Measurements from ENCODE around the gene TSPAN18.

Gene TSPAN18

DNA sequence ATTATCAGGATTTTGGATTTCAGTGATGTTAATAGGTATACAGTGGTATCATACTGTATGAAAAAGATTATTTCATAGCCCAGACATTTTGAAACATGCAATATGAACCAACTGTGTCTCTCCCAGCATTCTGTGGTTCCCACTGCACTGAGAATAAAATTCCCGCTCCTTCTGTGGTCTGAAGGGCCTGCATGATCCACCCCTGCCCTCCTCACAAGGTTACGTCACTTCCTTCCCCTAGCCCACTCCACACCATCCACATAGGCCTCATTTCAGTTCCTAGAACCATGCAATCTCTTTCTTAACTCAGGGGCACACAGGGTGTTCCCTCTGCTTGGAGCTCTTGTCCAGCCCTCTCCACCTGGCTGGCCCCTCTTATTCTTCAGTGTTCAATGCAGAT is 103.1 kb downstream of the TSPAN18 start:
- no peak for DNase-seq

DNA sequence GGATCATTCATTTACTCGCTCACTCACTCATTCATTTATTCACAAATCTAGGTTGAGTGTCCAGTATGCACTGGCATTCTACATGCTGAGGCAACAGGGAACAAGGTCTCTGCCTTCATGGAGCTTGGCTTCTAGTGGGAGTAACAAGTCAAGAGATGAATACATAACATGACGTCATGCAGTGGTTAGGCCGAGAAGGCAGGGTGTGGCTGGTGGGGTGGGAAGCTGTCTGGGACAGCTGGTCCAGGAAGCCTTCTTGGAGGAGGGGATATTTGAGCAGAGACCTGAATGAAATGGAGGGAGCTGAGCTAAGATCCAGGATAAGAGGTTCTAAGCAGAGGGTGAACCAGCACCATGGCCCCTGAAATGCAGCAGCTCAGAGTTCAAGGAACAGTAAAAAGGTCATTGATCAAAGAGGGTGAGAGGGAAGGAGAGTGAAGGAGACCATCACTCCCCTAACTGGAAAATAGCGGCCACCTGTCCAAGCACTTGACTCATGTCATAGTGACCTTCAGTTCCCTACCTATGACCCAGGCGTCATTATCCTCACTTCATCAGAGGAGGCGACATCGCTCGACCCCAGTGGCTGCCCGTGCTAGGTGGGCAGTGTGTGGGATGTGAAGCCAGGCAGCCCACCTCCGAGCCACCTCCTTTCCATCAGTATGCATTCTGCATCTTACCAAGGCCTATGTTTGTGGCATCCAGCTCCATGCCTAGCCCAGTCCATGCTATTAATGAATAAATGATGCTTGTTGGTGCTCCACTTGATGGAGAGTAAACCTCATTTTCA is 105.0 kb downstream of the TSPAN18 start:
- no peak for DNase-seq

- DNase-seq, result no peak
Observed at GRCh38 chr11:44832452-44832851, 105.7 kb downstream of the TSPAN18 start.

DNA sequence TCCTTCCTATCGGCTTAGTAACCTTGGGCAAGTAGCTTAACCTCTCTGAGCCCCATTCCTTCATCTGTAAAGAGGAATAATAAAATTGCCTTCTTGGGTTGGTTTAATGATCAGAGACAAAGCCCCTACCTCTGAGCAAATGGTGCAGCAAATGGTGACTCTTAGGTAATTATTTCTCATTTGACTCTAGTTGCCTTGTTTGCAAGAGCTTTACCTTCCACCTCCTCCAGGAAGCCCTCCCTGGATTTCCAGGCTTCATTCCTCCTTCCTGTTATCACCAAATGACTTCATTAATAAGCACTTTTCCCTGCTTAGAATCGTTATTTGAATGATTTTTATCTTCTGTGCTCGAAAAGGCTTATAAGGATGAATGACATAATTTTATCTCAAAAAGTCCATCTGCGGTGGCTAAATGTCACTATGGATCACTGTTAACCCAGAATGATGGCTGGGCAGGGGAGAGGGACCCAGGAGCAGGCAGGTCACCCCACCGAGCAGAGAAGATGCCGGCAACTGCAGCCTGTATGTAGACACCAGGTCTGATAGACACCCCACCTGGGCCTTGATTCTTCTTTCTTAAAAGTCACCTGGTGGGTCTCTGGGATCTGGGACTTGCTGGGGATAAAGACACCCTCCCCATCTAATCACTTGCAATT is 106.6 kb downstream of the TSPAN18 start:
- DNase-seq, result no peak

- no peak for DNase-seq
Observed at GRCh38 chr11:44833877-44834452, 107.2 kb downstream of the TSPAN18 start.

GRCh38 chr11:44834846-44835245 is 108.1 kb downstream of the TSPAN18 start:
- DNase-seq, result no peak

GRCh38 chr11:44835296-44835695 is 108.5 kb downstream of the TSPAN18 start:
- DNase-seq, result no peak

DNA sequence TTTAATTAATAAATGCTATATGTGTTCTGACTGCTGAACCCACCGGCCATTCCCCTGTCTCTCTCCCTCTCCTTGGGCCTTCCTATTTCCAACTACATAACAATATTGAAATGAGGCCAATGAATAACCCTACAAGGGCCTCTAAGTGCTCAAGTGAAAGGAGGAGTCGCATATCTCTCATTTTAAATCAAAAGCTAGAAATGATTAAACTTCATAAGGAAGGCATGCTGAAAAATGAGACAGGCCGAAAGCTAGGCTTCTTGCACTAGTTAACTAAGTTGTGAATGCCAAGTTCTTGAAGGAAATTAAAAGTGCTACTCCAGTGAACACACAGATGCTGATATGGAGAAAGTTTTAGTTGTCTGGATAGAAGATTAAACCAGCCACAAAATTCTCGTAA is 109.2 kb downstream of the TSPAN18 start:
- DNase-seq, result no peak

- DNase-seq, result no peak
Observed at GRCh38 chr11:44837661-44838060, 110.9 kb downstream of the TSPAN18 start.

DNA sequence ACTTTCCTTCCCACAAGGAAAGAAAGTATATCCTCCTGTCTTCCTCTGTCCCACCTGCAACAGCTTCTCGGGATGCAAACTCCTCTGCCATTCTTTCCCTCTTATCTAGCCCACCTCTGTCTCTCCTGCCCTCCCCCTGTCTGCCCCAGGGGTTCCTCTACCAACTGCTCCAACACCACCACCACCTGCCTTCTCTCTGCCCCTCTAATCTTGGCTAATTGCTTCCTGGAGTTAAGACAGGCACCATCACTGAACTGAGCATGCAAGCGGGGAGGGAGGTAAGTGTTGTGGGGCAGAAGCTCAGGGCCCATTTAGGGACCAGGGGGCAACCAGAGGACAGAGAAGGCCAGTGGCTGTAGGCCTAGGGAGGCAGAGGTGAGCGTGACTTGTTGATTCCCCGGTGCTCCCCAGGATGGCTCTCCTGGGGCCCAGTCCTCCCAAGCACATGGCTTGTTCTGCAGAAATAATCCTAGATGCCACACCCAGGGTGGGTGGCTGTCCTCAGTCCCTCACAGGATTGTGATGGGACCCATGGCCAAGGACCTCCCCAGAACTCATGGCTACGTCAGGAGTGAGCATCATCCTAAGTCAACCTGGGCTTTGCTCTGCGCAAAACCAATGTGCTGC is 112.8 kb downstream of the TSPAN18 start:
- no peak for DNase-seq

DNA sequence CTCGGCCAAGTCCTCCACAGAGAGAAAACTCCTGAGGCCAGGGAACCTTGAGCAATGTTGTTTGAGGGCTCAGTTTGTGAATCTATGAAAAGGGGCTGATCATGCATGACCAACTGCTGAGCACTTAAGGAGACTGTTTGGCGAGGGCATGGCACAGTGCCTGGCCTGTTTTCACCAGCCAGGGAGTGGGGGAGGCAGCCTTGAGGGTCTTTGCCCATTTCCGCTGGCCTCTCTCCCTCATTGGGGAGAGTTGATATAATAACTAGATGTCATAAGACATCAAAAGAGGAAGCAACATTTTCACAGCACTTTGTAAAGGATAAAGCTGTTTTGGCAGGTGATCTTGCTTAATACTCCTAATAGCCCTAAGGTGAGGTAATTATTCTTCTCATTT is 113.3 kb downstream of the TSPAN18 start:
- DNase-seq, result no peak

DNA sequence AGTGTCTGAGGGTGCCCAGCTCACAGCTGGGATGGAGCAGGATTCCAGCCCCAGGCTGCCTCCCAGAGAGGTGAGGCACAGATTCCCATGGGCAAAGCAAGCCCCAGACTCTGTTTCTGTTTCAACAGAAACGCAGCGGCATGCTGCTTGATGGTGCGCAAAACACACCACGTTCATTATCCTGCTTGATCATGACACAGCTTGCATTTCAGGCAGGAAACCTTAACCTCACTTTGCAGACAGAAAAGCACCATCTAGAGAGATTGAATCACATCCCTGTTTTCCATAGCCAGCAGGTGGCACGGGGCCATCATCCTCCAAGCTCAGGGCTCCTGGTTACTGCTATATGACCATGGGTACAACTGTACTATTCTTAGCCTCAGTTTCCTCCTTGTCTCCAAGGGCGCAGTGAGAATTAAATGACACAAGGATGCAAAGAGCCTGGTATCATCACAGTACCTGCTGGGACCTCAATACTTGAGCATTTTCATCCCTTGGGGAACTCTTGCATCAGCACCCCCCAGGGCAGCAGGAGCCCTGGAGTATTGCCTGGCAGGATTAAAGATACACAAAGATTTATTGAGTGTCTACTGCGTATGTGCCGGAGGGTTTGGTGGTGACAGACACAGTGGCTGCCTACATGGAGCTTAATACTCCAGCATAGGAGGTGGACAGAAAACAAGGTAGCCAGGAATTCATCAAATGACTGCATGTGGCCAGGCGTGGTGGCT is 113.9 kb downstream of the TSPAN18 start:
- DNase-seq, result no peak

GRCh38 chr11:44842220-44842619 is 115.5 kb downstream of the TSPAN18 start:
- no peak for DNase-seq

- DNase-seq, result no peak
Observed at GRCh38 chr11:44846852-44847251, 120.1 kb downstream of the TSPAN18 start.

- no peak for DNase-seq
Observed at GRCh38 chr11:44847316-44847715, 120.6 kb downstream of the TSPAN18 start.

DNA sequence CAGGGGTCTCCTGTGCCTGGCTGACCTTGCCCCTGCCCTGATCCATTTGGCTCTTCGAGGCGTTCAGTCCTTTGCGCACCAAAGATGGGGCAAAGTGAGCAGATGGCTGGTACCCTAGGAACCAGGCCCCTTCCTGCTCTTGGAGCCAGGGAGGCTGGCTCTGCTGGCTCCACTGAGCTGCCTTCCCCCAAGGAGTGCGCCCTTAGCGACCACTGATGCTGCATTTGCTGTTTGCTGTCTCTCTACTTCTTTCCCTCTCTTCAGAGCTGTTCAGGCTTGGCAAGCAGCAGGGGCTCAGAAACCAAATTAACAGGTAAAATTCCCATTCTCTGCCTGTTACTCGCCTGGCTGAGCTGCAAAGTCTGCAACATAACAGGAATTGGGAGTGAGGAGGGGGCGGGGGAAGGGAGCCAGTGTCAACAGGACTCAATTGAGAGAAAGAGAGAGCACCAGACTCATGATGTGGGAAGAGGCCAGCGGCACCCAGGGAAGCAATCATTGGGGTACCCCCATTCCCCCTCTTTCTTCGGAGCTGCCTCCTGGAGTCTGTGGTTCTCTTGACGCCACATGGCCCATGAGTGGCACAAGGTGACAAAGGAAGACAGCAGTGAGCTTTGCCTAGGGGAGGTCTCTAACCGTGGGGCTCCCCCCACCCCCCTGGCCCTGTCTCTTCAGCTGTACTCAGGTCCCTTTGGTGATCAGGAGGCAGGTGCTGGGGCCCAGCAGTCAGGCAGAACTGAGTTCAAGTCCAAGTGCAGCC is 121.6 kb downstream of the TSPAN18 start:
- no peak for DNase-seq

GRCh38 chr11:44848963-44849350 is 122.2 kb downstream of the TSPAN18 start:
- DNase-seq, result no peak

- DNase-seq, result no peak
Observed at GRCh38 chr11:44849424-44849823, 122.7 kb downstream of the TSPAN18 start.

DNA sequence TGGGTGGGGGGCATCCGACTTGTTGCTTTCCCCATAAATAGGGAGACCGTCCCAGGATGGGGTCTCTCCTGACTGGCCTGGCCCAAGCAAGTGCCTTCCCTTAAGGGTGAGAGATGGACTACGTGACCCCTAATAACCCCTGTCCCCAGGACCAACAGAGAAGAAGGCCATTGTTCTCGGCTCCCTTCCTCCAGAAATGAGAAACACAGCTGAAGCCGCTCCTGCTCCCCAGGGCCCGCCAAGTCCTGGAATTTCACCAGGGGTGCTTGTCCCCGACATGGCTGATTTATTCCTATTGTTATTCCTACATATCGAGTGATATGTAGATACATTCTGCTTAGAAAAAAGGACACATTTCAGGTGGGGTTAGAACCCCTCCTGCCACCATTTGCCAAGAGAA is 123.2 kb downstream of the TSPAN18 start:
- no peak for DNase-seq

- no peak for DNase-seq
Observed at GRCh38 chr11:44851496-44851895, 124.7 kb downstream of the TSPAN18 start.

GRCh38 chr11:44852159-44852747 is 125.5 kb downstream of the TSPAN18 start:
- no peak for DNase-seq

GRCh38 chr11:44852952-44853351 is 126.2 kb downstream of the TSPAN18 start:
- DNase-seq, result no peak

All from effector CD4-positive, alpha-beta T cell (primary cell).